NK-92 (cell line): ENCODE data around the gene OAT.
"Not testable (repeated sequence)": the region's sequence is repeated elsewhere in the genome, so short reads cannot be mapped to it uniquely, and the experiment has no call there.

Experiments
- DNase-seq: peaks from one replicate; lab custom pipeline; 2025; ENCODE audit not compliant: unreplicated experiment; lab: John Stamatoyannopoulos, UW

OAT gene

DNA sequence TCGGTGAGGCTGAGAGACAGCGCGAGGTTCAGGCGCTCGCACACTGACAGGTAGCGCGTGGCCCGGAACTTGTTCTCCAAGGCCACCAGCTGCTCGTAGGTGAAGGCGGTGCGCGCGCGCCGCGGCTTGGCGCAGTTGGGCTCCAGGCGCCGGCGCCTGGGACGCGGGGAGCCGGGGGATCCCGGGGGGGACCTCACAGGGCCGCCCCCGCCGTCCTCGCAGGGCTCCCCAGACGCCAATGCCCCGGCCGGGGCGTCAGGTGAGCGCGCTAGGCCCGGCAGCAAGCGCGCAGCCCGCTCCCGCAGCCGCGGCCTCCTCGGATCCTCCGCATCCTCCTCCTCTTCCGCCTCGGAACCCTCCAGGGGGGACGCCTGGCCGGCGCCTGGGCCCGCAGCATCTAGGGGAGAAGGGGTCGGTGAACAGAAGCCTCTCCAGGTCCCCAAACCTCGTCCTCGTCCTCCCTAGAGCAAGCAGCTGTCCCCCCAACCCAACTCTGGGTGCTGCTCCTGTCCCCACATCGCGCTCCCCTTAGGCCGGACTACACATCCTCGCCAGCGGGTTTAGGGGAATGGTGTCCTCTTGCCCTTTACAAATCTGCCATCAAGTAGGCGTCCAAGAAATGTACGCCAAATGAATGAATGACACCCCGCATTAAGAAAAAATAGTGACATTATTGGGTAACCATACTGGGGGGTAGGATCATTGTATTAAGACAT, 29.2 kb upstream of the OAT start:
- DNase-seq: no peak

- DNase-seq: no peak
These were observed 28.4 kb upstream of the OAT start for GRCh38 chr10:124446830-124447750.

- DNase-seq: not testable (repeated sequence)
These were observed 23.0 kb upstream of the OAT start for GRCh38 chr10:124441694-124442093.

DNA sequence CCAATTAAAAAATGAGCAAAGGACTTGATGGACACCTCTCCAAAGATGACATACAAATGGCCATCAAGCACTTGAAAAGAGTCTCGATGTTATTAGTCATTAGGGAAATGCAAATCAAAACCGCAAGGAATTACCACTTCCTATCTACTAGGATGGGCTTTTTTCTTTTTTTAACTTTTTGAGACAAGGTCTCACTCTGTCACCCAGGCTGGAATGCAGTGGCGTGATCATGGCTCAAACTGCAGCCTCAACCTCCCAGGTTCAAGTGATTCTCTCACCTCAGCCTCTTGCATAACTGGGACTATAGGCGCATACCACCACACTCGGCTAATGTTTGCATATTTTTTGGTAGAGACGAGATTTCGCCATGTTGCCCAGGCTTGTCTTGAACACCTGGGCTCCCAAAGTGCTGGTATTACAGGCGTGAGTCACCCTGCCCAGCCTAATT, 17.5 kb upstream of the OAT start:
- DNase-seq: no peak

- DNase-seq: not testable (repeated sequence)
These were observed 17.0 kb upstream of the OAT start for GRCh38 chr10:124435683-124436082.

- no peak for DNase-seq
These were observed 14.7 kb upstream of the OAT start for GRCh38 chr10:124433461-124433860.

- DNase-seq: no peak
These were observed 11.4 kb upstream of the OAT start for GRCh38 chr10:124430077-124430476.

- no peak for DNase-seq
These were observed 10.9 kb upstream of the OAT start for GRCh38 chr10:124429576-124429975.

- DNase-seq: no peak
These were observed 9.6 kb upstream of the OAT start for GRCh38 chr10:124428207-124428777.

- no peak for DNase-seq
These were observed 6.7 kb upstream of the OAT start for GRCh38 chr10:124425227-124425962.

GRCh38 chr10:124423813-124424212, 5.1 kb upstream of the OAT start:
- no peak for DNase-seq

- DNase-seq: no peak
These were observed 4.0 kb upstream of the OAT start for GRCh38 chr10:124422742-124423141.

GRCh38 chr10:124420254-124420653, 1.5 kb upstream of the OAT start:
- DNase-seq: no peak

- DNase-seq: no peak
These were observed 912 bp upstream of the OAT start for GRCh38 chr10:124419635-124420034.

- no peak for DNase-seq
These were observed 613 bp downstream of the OAT start for GRCh38 chr10:124417895-124418725.

GRCh38 chr10:124416733-124417132, 2.0 kb downstream of the OAT start:
- no peak for DNase-seq

DNA sequence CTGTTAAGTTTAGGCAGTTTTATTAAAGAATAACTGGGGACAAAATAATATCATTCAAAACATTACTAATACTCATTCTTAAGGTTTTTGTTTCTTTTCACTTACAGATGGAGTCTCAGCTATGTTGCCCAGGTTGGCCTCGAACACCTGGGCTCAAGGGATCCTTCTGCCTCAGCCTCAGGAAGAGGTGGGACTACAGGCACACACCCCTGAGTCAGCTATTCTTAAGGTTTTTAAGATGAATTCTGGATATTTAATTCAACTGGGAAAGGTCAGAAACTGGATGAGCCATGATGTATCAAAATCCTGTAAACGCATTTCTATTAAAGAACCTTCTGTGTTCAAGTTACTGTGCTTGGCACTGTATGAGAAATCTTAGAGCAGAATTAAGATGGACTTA, 3.5 kb downstream of the OAT start:
- DNase-seq: no peak

GRCh38 chr10:124414076-124414475, 4.6 kb downstream of the OAT start:
- DNase-seq: no peak

GRCh38 chr10:124409696-124410095, 9.0 kb downstream of the OAT start:
- DNase-seq: no peak

DNA sequence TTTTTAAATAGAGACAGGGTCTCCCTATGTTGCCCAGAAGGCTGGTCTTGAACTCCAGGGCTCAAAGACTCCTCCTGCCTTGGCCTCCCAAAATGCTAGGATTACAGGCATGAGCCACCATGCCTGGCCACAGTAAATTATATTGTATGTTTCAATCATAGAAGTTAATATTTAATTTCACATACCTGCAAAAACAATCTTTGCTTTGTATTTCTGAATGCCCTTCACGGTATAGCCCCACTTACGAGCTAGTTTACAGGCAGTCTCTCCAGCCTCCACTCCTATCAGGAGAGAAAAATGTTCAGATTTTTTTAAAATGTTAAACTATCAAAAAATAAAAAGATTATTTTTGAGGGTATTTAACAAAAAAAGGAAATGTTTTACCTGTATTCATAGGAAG, 10.4 kb downstream of the OAT start:
- DNase-seq: no peak
